Ureter (tissue), 1 donor: Measurements from ENCODE around the gene ZNF469. TPM values are rescaled to one million over a fixed set of nuclear protein-coding genes. Genes with fewer than 3 reads are reported as not detected.

Source experiments
- DNase-seq: peaks from one replicate; pipeline ENCODE4 v3.0.0-alpha.2; 2020; ENCODE audit warnings: low spot score
- total RNA-seq: library from RNA; stranded (reverse); gene quantifications from one replicate; pipeline ENCODE4 v1.2.4, GENCODE V29; 2023
- donor health status: DM: yes; HTN: yes; CAD: no.

ZNF469 gene
- total RNA-seq, 1 donor from 2014 or later = 3.6 TPM

DNA sequence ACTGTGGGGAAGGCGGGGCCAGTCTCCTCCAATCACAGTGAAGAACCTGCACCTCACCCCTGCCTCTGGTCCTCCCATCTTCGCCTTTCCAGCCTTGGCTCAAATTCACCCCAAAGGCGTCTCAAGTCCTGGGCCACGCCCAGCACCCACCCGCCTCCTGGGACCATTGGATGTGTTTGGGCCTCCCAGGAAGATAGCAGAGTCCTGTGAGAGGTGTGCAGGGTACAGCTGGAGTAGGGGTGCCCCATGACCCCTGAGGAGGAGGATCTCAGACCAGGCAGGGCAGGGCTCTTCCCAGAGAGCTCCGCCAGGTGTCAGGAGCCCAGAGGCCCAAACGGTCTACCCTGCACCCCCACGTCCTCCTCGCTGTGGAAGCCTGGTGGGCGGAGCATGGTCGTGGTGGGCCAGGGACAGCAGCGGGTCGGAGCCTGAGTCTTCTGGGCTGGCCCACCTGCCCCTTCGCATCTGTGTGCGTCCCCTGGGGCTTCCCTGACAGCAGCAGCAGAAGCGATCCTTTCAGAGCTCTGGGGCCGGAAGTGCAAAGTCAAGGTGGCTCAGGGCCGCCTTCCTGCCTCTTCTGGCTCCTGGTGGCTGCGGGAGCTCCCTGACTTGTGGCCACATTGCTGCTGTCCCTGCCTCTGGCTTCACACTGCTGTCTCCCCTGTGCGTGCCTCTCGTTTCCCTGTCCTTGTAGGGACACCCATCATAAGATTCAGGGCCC lies 34.9 kb upstream of the ZNF469 start:
- DNase-seq = no peak

DNA sequence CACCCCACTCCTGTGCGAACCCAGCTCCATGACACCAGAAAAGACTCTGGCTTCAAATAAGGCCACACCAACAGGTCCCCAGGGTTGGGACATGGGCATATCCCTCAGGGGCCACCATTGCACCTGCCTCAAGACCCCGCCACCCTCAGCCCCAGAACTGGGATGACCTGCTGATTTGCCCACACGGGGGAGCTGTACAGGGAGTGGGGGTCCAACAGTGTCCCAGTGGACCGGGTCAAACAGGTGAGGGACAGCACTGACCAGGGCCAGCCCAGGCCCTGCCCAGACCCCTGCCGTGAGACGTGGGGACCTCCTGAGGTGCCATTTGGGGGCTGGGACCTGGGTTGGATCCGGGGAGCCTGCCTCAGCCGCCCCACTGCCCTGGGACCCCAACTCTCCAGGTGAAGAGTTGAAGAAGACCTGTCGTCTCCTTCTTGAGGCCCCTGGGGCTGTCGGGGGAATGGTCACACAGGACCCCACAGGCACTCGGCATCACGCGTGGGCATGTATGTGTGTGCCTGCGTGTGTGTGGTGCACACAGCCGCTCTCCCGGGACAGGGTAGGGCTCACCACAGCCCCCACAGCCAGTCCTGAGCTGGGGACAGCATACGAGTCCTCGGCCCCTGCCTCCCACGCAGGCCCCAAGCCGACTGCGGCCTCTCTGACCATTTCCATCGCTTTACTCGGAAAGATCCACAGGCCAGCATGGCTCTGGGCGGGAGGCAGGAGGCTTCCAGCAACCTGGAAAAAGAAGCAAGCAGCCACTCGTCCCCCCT lies 34.2 kb upstream of the ZNF469 start:
- DNase-seq = no peak

DNA sequence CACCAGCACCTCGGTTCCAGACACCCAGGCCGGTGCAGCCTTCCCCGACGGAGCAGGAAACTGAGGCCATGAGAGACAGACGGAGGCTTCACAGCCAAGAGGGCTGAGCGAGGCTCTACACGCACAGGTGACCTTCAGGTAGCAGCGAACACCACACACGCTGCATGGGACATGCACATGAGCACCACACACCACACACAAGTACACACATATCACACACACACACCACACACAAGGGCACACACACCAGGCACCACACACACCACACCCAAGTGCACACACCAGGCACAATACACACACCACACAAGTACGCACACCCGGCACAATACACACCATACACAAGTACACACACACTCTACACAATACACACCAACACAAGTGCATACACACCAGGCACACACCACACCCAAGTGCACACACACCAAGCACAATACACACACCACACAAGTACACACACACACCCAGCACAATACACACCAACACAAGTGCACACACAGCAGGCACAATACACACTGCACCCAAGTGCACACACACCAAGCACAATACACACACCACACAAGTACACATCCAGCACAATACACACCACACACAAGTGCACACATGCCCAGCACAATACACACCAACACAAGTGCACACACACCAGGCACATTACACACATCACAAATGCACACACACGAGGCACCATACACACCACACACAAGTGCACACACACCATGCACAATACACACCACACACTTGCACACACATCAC lies 33.4 kb upstream of the ZNF469 start:
- DNase-seq = no peak

DNA sequence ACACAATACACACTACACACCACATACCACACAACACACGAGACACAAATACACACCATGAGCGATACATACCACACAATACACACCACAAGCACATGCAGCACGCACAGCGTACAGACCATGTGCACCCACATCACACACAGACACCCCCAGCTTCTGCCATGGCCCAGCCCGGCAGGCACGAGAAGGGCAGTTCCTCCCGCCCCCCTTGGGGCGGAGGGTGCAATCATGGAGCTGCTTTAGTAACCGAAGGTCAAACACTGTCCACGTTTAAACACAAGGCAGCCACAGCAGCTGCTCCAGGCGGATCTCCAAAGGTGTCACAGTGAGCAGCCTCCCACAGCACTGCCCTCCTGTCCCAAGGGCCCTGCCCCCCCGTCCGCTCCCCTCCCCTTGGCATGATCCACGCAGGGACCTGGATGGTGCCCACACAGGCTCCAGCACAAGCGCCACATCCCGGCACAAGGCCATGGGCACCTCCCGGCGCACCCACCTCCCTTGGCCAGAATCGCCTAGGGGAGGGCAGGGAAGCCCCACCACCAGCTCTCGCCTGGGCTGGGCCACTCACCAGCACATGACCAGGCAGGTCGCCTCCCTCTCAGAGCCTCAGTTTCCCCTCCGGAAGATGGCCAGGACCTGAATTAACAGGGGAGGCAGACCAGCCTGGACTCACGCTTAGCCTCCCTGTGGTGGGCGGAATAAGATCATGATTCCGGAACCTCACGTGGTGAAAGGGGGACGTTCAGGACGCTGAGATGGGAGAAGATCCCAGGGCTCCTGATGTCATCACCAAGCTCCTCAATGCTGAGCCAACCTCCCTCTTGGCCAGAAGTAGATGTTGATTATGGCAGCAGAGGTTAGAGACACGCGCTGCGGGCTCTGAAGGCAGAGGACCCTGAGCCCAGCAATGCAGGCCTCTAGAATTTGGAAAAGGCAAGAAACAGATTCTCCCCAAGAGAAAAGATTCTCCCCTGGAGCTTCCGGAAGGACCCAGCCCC lies 32.6 kb upstream of the ZNF469 start:
- DNase-seq = no peak

DNA sequence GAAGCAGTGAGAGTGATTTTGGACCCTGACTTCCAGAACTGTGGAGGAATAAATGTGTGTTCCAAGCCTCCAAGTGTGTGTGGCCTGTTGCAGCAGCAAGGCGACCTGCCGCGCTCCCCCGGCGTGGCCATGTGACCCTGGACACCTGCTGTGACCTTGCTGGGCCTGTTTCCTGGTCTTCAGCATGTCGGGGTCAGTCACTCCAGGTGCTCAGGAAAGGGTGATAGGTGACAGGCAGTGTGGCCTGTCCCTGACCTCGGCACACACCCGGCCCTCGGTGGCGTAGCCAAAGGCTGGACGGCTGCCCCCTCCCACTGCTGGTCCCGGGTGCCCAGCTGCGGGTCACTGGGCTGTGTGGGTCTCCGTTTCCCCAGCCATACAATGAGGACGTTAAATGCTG lies 31.8 kb upstream of the ZNF469 start:
- no peak for DNase-seq

DNA sequence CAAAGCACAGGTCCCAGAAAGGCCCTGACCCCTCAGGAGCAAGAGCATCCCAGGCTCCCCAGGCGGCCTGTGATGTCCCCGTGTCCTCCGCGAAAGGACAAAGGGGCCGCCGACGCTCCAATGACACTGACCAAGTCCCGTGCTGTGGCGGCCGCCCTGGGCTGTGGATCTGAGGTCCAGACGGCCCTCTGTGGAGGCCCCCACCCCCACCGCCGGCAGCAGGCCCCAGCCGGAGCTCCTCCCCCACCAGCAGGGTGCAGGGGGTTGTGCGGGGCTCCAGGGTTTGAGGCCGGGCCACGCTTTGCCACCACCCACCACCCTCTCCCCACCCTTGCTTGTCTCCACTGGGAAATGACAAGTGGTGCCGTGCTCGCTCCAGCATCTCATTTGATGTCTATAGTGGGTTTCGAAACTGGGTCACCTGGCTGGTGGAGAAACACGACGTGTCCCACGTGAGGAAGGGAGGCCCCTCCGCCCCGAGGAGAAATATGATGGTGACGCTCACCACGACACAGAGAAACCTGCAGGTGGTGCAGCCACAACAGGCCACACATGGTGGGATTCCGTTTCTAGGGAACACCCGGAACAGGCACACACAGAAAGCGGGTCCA lies 31.2 kb upstream of the ZNF469 start:
- DNase-seq = no peak

DNA sequence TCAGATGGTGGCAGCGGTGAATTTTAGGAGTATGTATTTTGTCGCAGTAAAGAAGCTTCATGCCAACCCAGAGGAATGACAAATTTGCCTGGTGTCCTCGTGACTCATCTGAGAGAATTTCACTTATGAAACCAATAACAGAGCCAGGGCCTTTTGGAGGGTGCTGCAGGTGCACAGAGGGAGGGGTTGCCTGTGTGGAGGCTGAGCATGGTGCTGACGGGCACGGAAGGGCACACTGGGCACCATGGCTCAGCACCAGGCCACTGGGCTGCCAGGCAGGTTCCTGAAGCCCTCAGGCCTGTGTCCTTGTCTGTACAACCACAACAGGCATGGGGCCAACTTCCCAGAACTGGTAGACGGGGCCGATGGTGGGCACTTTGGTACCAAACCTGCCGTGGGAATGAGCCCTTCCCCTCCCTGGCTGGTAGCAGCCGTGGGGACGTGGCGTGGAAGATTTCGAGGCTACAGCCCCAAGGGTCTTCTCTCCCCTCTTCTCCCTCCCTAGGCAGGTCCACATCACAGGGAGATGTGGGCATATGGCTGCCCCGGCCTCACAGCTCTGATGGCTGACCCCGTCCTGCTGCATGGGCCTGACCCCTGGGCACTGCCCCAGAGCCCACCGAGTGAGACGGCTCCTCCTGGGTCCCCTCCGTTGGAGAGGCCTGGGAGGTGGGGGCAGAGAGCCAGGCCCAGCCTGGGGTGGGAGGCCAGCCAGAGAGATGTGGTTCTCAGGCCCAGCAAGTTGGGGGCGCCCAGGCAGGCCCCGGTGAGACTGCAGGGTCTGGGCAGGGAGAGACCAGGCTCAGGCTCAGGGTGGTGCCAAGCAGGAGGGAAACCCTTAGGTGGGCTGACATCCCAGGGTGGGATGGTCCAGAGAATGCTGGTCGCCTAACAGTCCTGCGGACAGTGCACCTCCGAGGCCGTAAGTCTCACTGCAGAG lies 30.2 kb upstream of the ZNF469 start:
- DNase-seq = no peak

DNA sequence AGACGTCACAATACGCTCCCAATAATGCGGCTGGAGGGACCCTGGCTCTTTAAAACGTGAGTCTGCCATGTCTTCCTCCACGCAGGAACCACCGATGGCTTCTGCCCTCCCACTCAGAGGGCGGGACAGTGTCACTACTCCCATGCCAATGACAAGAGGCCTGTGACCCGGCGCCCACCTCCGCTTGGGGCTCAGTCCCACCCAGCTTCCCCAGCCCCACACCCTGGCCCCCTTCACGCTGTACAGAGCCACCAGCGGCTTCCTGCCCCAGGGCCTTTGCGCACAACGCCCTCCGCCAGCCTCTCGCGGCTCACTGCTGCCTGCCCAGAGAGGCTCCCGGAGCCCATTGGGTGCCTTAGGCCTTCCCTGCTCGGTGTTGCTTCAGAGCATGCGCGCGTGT lies 29.5 kb upstream of the ZNF469 start:
- no peak for DNase-seq

DNA sequence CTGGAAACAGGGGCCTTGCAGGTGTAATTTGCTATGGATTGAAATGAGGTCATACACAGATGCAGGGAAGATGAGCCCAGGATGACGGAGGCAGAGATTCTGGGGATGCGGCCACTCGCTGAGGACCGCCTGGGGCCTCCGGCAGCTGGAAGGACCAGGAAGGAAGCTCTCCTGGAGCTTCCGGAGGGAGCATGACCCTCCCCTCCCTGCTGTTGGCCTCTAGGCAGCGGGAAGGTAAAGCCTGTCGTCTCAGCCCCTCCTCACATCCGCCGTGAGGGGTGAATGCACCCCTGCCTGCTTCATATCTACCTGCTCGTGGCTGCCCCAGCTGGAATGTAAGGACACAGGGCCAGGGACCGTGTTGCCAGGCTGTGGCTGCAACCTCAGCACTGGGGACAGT lies 29.1 kb upstream of the ZNF469 start:
- DNase-seq = no peak

DNA sequence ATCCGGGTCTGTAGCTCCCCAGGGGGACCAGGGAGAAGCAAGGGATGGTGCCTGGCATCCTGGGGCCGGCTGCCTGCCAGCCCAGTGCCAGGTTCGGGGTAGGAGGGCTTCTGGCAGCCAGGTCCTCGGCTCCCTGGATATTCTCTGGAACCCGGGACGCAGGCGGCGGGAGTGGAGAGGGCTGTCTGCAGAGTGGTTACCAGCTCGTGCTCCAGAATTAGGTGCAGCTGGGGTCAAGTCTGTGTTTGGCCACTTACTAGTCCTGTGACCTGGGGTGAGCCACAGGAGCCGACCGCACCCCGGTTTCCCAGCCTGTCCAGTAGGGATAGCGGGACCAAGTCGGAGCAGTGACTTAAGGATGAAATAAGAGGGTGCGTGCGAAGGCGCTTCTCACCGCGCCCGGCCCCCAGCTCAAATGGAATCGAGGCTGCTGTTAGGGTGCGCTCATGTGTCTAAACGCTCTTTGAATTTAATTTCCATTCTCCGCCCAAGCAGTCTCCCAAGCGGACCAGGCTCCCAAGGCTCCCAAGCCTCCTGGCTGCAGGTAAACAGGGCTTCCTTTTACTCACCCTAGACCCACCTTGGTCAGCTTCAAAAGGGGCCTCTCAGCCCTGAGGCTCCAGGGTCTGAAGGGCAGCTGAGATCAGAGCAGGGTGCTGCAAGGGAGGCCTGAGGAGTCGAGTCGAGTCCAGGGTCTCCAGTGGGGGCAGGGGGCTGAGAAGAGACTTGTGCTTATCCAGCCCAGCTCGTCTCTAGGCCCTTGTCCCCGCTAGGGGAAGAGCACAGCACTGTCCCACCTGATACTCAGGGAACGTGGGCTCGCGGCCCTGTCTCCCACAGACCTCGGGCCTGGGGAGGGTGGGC lies 28.3 kb upstream of the ZNF469 start:
- DNase-seq = no peak

DNA sequence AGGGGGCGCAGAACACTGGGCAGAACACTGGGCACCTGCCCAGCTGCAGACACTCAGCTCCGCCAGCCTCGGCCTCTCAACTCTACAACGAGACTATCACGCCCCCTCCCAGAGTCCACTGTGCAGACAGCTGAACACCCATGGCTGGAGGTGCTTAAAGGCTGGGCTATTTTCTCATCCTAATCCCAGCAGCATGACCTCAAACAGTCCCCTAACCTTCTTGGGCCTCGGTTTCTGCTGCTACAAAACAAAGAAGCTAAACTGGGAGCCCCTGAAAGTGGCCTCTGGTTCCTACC lies 27.7 kb upstream of the ZNF469 start:
- no peak for DNase-seq

DNA sequence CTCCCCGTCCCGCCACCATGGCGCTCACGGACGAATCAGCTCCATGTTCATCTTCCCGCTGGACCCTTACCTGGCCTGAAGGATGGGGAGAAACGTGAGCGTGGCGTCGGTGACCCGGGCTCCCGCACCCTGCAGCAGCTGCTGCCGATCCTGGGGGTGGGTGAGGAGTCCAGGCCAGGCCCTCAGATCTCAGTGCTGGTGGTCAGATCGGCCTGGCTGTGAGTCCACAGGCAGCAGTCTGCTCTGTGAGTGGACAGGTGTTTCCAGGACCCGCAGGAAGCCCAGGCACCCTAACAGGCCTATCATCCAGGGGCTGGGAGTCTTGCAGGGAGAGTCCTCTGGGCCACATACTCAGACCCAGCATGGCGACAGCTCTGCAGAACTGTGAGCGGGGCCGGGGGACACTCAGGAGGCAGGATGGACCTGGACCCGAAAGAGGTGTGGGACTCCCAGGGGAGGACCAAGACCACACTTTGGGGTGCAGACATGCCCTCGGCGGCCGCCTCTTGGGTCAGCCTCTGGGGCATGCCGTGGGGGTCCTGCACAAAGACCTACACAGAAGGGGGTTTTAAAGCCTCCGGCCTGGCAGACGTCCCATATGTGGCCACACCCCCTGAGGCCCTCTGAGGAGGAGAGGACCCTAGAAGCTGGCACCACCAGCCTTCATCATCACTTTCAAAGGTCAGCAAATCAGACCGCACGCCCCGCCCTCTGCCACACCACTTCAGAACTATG lies 27.2 kb upstream of the ZNF469 start:
- no peak for DNase-seq

DNA sequence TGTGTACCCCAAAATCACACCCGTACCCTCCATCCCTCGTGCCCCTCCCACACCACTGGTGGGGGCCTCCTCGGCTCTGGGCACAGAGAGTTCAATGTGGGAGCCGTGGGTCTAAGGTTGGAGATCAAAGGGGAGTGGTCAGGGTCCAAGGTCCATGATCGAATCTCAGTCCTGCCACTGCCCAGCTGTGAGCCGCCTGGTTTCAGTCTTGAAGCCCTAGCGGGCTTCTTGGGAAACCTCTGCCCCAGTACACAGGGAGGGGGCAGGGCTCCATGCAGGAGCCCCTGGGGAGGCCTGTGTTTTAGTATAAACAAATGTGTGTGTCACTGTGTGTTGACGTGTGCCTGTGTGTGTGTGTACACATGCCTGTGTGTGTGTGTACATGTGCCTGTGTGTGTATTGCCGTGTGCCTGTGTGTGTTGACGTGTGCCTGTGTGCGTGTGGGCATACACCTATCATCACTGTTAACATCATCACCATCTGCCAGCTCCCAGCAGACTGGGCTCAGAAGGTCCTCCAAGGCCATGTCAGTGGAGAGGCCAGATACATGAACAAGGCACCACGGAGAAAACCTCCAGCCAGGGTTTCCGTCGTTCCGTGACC lies 26.5 kb upstream of the ZNF469 start:
- DNase-seq = no peak

DNA sequence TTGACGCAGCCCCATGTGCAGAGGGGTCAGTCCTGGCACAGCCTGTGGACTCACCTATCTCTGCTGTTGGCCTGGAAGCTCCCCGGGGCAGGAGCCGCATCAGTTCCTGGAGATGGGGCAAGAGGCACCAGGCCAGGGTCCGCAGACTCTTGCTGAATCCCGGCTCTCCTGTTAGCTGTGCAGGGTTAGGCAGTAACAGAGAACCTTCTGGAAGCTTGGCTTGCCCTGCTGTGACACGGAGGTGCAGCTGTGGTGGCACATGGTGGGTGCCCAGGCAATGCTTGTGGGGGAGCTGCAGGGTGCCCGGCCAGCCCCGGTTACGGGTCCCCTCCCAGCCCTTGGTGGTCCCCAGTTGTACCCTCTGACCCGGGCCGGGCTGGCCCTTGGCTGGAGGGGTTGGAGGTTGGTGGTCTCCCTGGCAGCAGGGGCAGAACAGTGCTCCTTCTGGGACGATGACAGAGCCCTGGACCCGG lies 26.0 kb upstream of the ZNF469 start:
- DNase-seq = no peak

DNA sequence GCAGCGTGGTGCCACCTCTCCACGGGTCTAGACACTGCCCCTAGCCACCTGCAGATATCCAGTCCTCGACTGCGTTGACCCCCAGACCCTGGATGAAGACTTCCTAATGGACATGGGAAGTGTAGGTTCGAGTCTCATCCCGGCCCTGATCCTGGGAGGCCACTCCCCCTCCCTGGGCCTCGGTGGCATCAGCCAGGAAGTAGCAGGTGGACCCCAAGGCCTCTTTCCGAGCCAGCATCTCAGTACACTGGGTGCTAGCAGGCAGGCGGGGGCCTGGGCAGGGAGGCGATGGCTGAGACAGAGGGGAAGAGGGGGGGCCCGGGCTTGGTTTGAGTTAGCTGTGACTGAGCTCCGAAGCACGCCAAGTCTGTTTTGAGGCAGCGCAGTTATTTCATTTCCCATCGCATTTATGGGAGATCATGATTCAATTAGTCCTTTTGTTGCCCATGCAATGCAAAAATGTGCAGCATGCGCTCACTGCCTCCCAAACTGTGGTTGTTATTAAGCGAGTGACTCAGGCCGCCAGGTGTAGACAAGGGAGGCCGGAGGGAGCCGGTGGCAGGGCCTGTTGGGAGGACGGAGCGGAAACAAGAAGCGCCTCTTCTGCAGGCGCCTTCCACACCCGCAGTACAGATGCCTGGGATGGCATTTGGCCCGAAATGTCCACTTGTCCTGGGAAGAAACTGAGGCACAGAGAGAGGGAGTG lies 25.3 kb upstream of the ZNF469 start:
- DNase-seq = no peak

DNA sequence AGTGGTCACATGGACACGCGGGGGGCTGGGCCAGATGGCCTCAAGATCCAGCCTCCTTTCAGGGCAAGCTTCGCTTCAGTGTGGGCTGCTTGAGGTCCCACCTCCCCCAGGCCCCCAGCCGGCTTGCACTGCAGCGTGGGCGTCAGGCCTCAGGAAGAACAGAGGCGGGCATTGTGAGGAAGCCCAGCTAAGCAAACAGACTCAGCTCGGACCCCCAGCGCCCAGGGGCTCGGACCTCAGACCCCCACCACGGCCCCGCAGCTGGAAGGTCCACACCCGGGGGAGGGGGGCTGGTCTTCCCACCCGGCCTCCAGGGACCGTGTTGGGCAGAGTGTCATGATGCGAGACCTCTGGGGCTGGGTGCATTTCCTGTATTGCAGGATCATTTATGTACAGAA lies 24.7 kb upstream of the ZNF469 start:
- DNase-seq = no peak

DNA sequence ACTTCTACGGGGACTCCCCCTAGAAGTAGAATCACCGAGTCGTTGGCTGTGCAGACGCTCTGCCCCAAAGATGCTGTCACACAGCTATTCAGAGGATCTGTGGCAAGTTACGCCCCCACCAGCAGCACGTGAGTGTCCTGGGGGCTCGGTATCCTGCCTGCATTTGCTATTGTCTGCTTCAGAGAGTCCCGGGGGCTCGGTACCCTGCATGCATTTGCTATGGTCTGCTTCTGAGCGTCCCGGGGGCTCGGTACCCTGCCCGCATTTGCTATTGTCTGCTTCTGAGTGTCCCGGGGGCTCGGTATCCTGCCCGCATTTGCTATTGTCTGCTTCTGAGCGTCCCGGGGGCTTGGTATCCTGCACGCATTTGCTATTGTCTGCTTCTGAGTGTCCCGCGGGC lies 23.8 kb upstream of the ZNF469 start:
- no peak for DNase-seq
